ENCODE results near the gene AKNA. TPM values are rescaled to one million over a fixed set of nuclear protein-coding genes. Genes with fewer than 3 reads are reported as not detected.

The AKNA gene
- total RNA-seq, 1 donor from 2014 or later = 43.1 TPM

GRCh38 chr9:114318416-114318815, 69.4 kb downstream of the AKNA start:
- H3K36me3 Mint-ChIP-seq (ENCODE audit: low read depth) = no peaks in the 10 kb centered on the region
- H3K27ac Mint-ChIP-seq (ENCODE audit: unreplicated experiment) = no peak overlapping the region
- no peak overlapping the region for H3K4me3 Mint-ChIP-seq (ENCODE audit: unreplicated experiment)
- H3K9me3 Mint-ChIP-seq (ENCODE audit: low read depth) = no peaks in the 10 kb centered on the region
- DNase-seq (ENCODE audit: low spot score) = peak; percentile 18
- H3K4me1 Mint-ChIP-seq (ENCODE audit: low read depth) = peaks cover 7% of the 10 kb centered on the region
- no peaks in the 10 kb centered on the region for H3K27me3 Mint-ChIP-seq (ENCODE audit: low read depth)
- TF ChIP-seq CTCF (IDR thresholded peaks at IDR 0.05) = no peak

GRCh38 chr9:114317665-114318357, 70.0 kb downstream of the AKNA start:
- Mint-ChIP-seq H3K9me3 (ENCODE audit: low read depth) (no peaks in the 10 kb centered on the region), H3K27ac (ENCODE audit: unreplicated experiment) (peak overlapping the region; percentile 84)

GRCh38 chr9:114316605-114317230, 71.1 kb downstream of the AKNA start:
- H3K4me3 Mint-ChIP-seq (ENCODE audit: unreplicated experiment) = no peak overlapping the region
- no peaks in the 10 kb centered on the region for H3K9me3 Mint-ChIP-seq (ENCODE audit: low read depth)
- no peaks in the 10 kb centered on the region for H3K27me3 Mint-ChIP-seq (ENCODE audit: low read depth)
- peaks cover 3% of the 10 kb centered on the region for H3K36me3 Mint-ChIP-seq (ENCODE audit: low read depth)
- peaks cover 7% of the 10 kb centered on the region for H3K4me1 Mint-ChIP-seq (ENCODE audit: low read depth)
- no peak for TF ChIP-seq CTCF (IDR thresholded peaks at IDR 0.05)
- H3K27ac Mint-ChIP-seq (ENCODE audit: unreplicated experiment) = no peak overlapping the region
- DNase-seq (ENCODE audit: low spot score) = peak; percentile 24

More at GRCh38 chr9:114317665-114318357, 70.0 kb downstream of the AKNA start:
- TF ChIP-seq CTCF (IDR thresholded peaks at IDR 0.05) = no peak
- Mint-ChIP-seq H3K36me3 (ENCODE audit: low read depth) (no peaks in the 10 kb centered on the region), H3K4me1 (ENCODE audit: low read depth) (peaks cover 7% of the 10 kb centered on the region), H3K4me3 (ENCODE audit: unreplicated experiment) (no peak overlapping the region), H3K27me3 (ENCODE audit: low read depth) (no peaks in the 10 kb centered on the region)
- no peak for DNase-seq (ENCODE audit: low spot score)

GRCh38 chr9:114315723-114316363, 71.9 kb downstream of the AKNA start:
- no peak overlapping the region for H3K27ac Mint-ChIP-seq (ENCODE audit: unreplicated experiment)
- peaks cover 6% of the 10 kb centered on the region for H3K36me3 Mint-ChIP-seq (ENCODE audit: low read depth)
- H3K9me3 Mint-ChIP-seq (ENCODE audit: low read depth) = no peaks in the 10 kb centered on the region
- no peak for TF ChIP-seq CTCF (IDR thresholded peaks at IDR 0.05)
- H3K4me1 Mint-ChIP-seq (ENCODE audit: low read depth) = peaks cover 7% of the 10 kb centered on the region
- DNase-seq (ENCODE audit: low spot score) = no peak
- no peaks in the 10 kb centered on the region for H3K27me3 Mint-ChIP-seq (ENCODE audit: low read depth)
- no peak overlapping the region for H3K4me3 Mint-ChIP-seq (ENCODE audit: unreplicated experiment)

- DNase-seq (ENCODE audit: low spot score) = peak; percentile 55
- no peaks in the 10 kb centered on the region for H3K27me3 Mint-ChIP-seq (ENCODE audit: low read depth)
- no peak for TF ChIP-seq CTCF (IDR thresholded peaks at IDR 0.05)
- H3K36me3 Mint-ChIP-seq (ENCODE audit: low read depth) = peaks cover 10% of the 10 kb centered on the region
- H3K9me3 Mint-ChIP-seq (ENCODE audit: low read depth) = no peaks in the 10 kb centered on the region
- peaks cover 7% of the 10 kb centered on the region for H3K4me1 Mint-ChIP-seq (ENCODE audit: low read depth)
- H3K4me3 Mint-ChIP-seq (ENCODE audit: unreplicated experiment) = no peak overlapping the region
- H3K27ac Mint-ChIP-seq (ENCODE audit: unreplicated experiment) = no peak overlapping the region
Observed at GRCh38 chr9:114314881-114315722, 72.7 kb downstream of the AKNA start.

Data from chondrocyte (in vitro differentiated cells).